ENCODE data around the gene CALML6. TPM values are rescaled to one million over a fixed set of nuclear protein-coding genes. Genes with fewer than 3 reads are reported as not detected.

Gene CALML6
- total RNA-seq, 1 donor from 2014 or later = not detected

DNA sequence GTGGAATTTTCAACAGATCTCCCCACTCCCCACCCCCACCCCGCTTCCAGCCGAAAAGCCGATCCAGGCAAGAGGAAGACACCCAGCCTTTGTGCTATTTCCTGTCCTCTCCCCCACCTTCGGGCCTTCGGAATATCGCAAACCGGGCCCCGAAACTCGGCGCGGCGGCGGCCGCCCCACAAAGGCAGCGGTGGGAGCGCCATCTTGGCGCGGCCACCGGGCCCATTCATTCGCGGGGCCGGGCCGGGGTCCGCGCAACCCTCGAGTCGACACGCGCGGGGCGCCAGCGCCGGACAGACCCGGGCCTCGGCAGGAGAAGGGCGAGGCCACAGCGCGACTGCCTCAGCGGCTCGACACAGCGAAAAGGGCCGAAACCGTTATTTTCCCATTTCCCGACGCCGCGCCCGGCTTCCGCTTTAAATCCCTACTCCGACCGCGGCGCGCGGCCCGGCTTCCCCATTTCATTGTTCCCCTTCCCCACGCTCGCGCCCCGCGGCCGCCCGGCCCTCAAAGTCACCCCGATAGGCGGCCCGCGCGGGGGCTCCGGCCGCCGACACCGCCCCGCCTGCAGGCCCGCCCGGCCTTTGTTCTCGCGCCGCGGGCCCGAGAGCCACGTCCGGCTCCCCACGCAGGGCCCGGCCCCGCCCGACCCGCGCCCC is 25.1 kb upstream of the CALML6 start:
- Histone ChIP-seq H3K27me3 (ENCODE audit: low read depth) (no peaks in the 10 kb centered on the region), H3K36me3 (no peaks in the 10 kb centered on the region), H3K4me3 (peak overlapping the region; percentile 93), H3K4me1 (peaks cover 66% of the 10 kb centered on the region), H3K27ac (peak overlapping the region; percentile 87), H3K9me3 (no peaks in the 10 kb centered on the region)
- peak; percentile 23 to 40 for ATAC-seq
- TF ChIP-seq CTCF (IDR thresholded peaks at IDR 0.05) = no peak
- intact Hi-C loops (cut with DNase I) = no loop called here
- peak; percentile 92 for DNase-seq

GRCh38 chr1:1890506-1891348 is 24.3 kb upstream of the CALML6 start, which contains the start of gene GNB1:
Gene GNB1 (minus strand): TSS chr1:1891087. CDS start chr1:1825453, 65,634 bp downstream.
- peaks cover 6% of the 10 kb centered on the region for H3K27me3 ChIP-seq (ENCODE audit: low read depth)
- peak within 1 kb of the TSS; percentile 93 for H3K4me3 ChIP-seq
- intact Hi-C loops (cut with DNase I) = no loop called here
- peak; percentile 91 for DNase-seq
- no peaks in the 10 kb centered on the region for H3K36me3 ChIP-seq
- TF ChIP-seq CTCF (IDR thresholded peaks at IDR 0.05) = no peak
- peak; percentile 91 to 95 for ATAC-seq
- H3K27ac ChIP-seq = peak within 1 kb of the TSS; percentile 87
- H3K4me1 ChIP-seq = peaks cover 62% of the 10 kb centered on the region
- H3K9me3 ChIP-seq = no peaks in the 10 kb centered on the region

- Histone ChIP-seq H3K27ac (peak overlapping the region; percentile 87), H3K4me3 (peak overlapping the region; percentile 93), H3K36me3 (no peaks in the 10 kb centered on the region), H3K4me1 (peaks cover 54% of the 10 kb centered on the region), H3K27me3 (ENCODE audit: low read depth) (peaks cover 6% of the 10 kb centered on the region), H3K9me3 (no peaks in the 10 kb centered on the region)
- ATAC-seq (peak; percentile 83), DNase-seq (peak; percentile 86)
- intact Hi-C loops (cut with DNase I) = no loop called here
- TF ChIP-seq CTCF (IDR thresholded peaks at IDR 0.05) = no peak
Observed at GRCh38 chr1:1891349-1892078, 23.5 kb upstream of the CALML6 start.

DNA sequence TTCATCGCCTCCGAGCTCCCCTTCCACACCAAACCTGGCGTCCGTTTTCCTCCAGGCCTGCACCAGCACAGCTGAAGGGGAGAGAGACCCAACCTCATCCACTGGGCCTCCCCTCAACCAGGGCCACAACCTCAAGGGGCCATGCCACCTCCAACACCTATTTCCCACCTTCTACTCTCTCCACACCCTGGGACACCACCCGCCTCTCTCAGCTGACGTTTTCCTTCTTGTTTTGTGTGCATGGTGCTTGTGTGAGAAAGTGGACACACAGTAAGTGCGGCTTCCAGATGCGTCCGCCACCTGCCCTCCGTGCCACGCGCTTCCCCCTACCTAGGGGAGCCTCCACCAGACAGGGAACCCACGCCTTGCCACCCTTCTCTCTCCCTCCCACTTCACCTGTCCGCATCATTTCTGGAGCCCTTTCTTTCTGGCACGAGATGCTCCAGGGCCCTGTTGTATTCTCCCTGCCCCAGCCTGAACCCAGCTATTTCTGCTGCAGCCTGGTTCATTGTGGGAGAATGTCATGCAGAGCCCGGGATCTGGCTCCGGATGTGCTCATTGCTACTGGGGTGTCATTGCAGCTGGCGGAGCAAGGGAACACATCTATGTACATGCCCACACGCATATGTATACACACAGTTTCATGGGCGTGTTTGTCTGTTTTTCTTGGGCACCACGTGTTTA is 22.8 kb upstream of the CALML6 start:
- DNase-seq = no peak
- TF ChIP-seq CTCF (IDR thresholded peaks at IDR 0.05) = no peak
- no peak for ATAC-seq

GRCh38 chr1:1892763-1893120 is 22.3 kb upstream of the CALML6 start:
- no peak overlapping the region for H3K27ac ChIP-seq
- no peaks in the 10 kb centered on the region for H3K36me3 ChIP-seq
- peaks cover 6% of the 10 kb centered on the region for H3K27me3 ChIP-seq (ENCODE audit: low read depth)
- ATAC-seq (no peak), DNase-seq (no peak)
- no peak for TF ChIP-seq CTCF (IDR thresholded peaks at IDR 0.05)
- H3K4me1 ChIP-seq = peaks cover 42% of the 10 kb centered on the region
- intact Hi-C loops (cut with DNase I) = no loop called here
- H3K4me3 ChIP-seq = no peak overlapping the region
- H3K9me3 ChIP-seq = no peaks in the 10 kb centered on the region

More for the DNA sequence above, 22.8 kb upstream of the CALML6 start:
- intact Hi-C loops (cut with DNase I) = no loop called here
- peak overlapping the region; percentile 87 for H3K27ac ChIP-seq
- no peaks in the 10 kb centered on the region for H3K36me3 ChIP-seq
- H3K9me3 ChIP-seq = no peaks in the 10 kb centered on the region
- peaks cover 6% of the 10 kb centered on the region for H3K27me3 ChIP-seq (ENCODE audit: low read depth)
- H3K4me3 ChIP-seq = peak overlapping the region; percentile 93
- peaks cover 47% of the 10 kb centered on the region for H3K4me1 ChIP-seq
